Neuronal stem cell (in vitro differentiated cells): Measurements from ENCODE around the gene KLF15.

Source experiments
- DNase-seq: peaks from one replicate; pipeline ENCODE4 v3.0.0-alpha.2; 2013; ENCODE audit warnings: low spot score
- H2AFZ ChIP-seq: one replicate; pipeline ENCODE4 v1.6.1; 2013; ENCODE audit warnings: mild to moderate bottlenecking, low read length, inconsistent platforms
- H2AK5ac ChIP-seq: 2 replicates; pipeline ENCODE4 v1.6.1; 2013; ENCODE audit warnings: low read depth, mild to moderate bottlenecking, inconsistent platforms, low read length, moderate library complexity, mixed read lengths
- H2BK120ac ChIP-seq: 2 replicates; pipeline ENCODE4 v1.6.1; 2013; ENCODE audit warnings: low read depth, mild to moderate bottlenecking, inconsistent platforms, low read length, moderate library complexity, mixed read lengths
- H2BK12ac ChIP-seq: one replicate; pipeline ENCODE4 v1.6.1; 2013; ENCODE audit warnings: low read length, inconsistent platforms
- H2BK15ac ChIP-seq: 2 replicates; pipeline ENCODE4 v1.6.1; 2013; ENCODE audit warnings: mild to moderate bottlenecking, low read length, inconsistent platforms, mixed read lengths
- H2BK5ac ChIP-seq: one replicate; pipeline ENCODE4 v1.6.1; 2013; ENCODE audit warnings: inconsistent platforms, mild to moderate bottlenecking, low read length, moderate library complexity
- H3K14ac ChIP-seq: one replicate; pipeline ENCODE4 v1.6.1; 2013; ENCODE audit warnings: low read length, inconsistent platforms
- H3K18ac ChIP-seq: 2 replicates; pipeline ENCODE4 v1.6.1; 2013; ENCODE audit warnings: low read length, inconsistent platforms
- H3K23ac ChIP-seq: 2 replicates; pipeline ENCODE4 v1.6.1; 2013; ENCODE audit warnings: low read depth, mild to moderate bottlenecking, mixed read lengths, low read length, inconsistent platforms; ENCODE audit not compliant: poor library complexity
- H3K27ac ChIP-seq: replicated peaks from 3 replicates; pipeline ENCODE4 v1.5.1; 2013; ENCODE audit warnings: low read length, inconsistent platforms
- H3K27me3 ChIP-seq, 3 experiments: 2 replicates each; pipeline ENCODE4 v1.6.1; 2013; ENCODE audit warnings: low read length in 3 of 3, mild to moderate bottlenecking in 2 of 3, inconsistent platforms in 1 of 3, low read depth in 1 of 3, mixed read lengths in 1 of 3, moderate library complexity in 1 of 3; ENCODE audit not compliant: control insufficient read depth in 3 of 3, insufficient read depth in 3 of 3
- H3K36me3 ChIP-seq, 2 donors: replicated peaks in 1 of 2; 2 replicates each; pipeline ENCODE4 v1.6.1; 2013; ENCODE audit warnings: low read length in 2 of 2; ENCODE audit not compliant: control insufficient read depth in 2 of 2, insufficient read depth in 2 of 2
- H3K4ac ChIP-seq: 2 replicates; pipeline ENCODE4 v1.6.1; 2013; ENCODE audit warnings: inconsistent platforms, mild to moderate bottlenecking, low read length, moderate library complexity
- H3K4me1 ChIP-seq, 2 donors: 1 replicate in 1 of 2; 2 replicates in 1 of 2; pipeline ENCODE4 v1.6.1; 2013; ENCODE audit warnings: low read length in 2 of 2, low read depth in 1 of 2; ENCODE audit not compliant: control insufficient read depth in 2 of 2, insufficient read depth in 1 of 2
- H3K4me2 ChIP-seq: one replicate; pipeline ENCODE4 v1.6.1; 2013; ENCODE audit warnings: mild to moderate bottlenecking, low read length, inconsistent platforms; ENCODE audit not compliant: insufficient read depth, poor library complexity, severe bottlenecking
- H3K4me3 ChIP-seq, 2 donors: 2 replicates each; pipeline ENCODE4 v1.5.1; 2013; ENCODE audit warnings: low read length in 2 of 2, mild to moderate bottlenecking in 2 of 2, inconsistent platforms in 1 of 2, moderate library complexity in 1 of 2
- H3K79me1 ChIP-seq: one replicate; pipeline ENCODE4 v1.6.1; 2013; ENCODE audit warnings: low read depth, mild to moderate bottlenecking, inconsistent platforms, low read length, moderate library complexity
- H3K9ac ChIP-seq: one replicate; pipeline ENCODE4 v1.6.1; 2013; ENCODE audit warnings: mild to moderate bottlenecking, low read depth, low read length, inconsistent platforms; ENCODE audit not compliant: poor library complexity
- H3K9me3 ChIP-seq, 2 donors: replicated peaks in 1 of 2; 2 replicates each; pipeline versions ENCODE3 to v1.6.1; 2013; ENCODE audit warnings: low read length in 2 of 2, mild to moderate bottlenecking in 2 of 2, inconsistent platforms in 1 of 2, low read depth in 1 of 2, mixed read lengths in 1 of 2, moderate library complexity in 1 of 2; ENCODE audit not compliant: control insufficient read depth in 2 of 2, insufficient read depth in 1 of 2
- H4K8ac ChIP-seq: one replicate; pipeline ENCODE4 v1.6.1; 2013; ENCODE audit warnings: low read depth, mild to moderate bottlenecking, inconsistent platforms, low read length, moderate library complexity
- H4K91ac ChIP-seq: one replicate; pipeline ENCODE4 v1.6.1; 2013; ENCODE audit warnings: low read length, low read depth, mild to moderate bottlenecking, inconsistent platforms; ENCODE audit not compliant: poor library complexity
- WGBS, 2 donors: extraction: QIAGEN DNeasy Blood & Tissue Kit; methylation state at CpG; one replicate each; pipeline ENCODE4 v1.1.7; 2013; ENCODE audit warnings: missing lambda C conversion rate in 2 of 2, mixed read lengths in 1 of 2; ENCODE audit not compliant: insufficient read length in 2 of 2, insufficient replicate concordance in 1 of 2; ENCODE audit errors: extremely low coverage in 2 of 2; 5-methylcytosine and 5-hydroxymethylcytosine counted together

KLF15 gene

DNA sequence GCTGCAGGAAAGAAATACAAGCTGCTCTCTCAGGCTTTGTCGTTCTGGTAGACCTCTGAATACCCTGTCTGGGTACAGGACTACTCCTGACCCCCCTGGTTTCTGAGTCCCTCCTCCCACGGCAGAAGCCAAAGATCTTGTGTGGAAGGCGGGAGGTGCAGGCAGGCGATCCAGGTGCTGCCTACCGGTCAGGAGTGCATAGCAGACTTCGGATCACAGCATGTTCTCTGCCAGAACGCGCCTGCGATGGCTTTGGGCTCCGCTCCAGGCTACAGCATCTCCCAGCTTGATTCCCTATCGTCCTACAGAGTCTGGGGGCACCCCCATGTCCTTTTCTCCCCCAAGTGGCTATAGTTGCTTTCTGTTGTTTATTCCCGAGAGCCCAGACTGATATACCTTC, 35.0 kb upstream of the KLF15 start:
- no peak overlapping the region for H2AK5ac ChIP-seq
- no peaks in the 10 kb centered on the region for H3K36me3 ChIP-seq
- H3K4ac ChIP-seq: no peak overlapping the region
- no peaks in the 10 kb centered on the region for H3K79me1 ChIP-seq
- H2BK5ac ChIP-seq: no peak overlapping the region
- peak overlapping the region; percentile 62 for H3K18ac ChIP-seq
- WGBS, 2 donors: no CpG with 5 or more reads among the region's 12 CpGs
- no peak for DNase-seq
- H2BK12ac ChIP-seq: no peak overlapping the region
- H3K4me2 ChIP-seq: no peak overlapping the region
- H2BK15ac ChIP-seq: peak overlapping the region; percentile 79
- H3K27ac ChIP-seq: no peak overlapping the region
- no peak overlapping the region for H3K9ac ChIP-seq
- H3K23ac ChIP-seq: no peak overlapping the region
- peaks cover 0 to 55% (median 8%) of the 10 kb centered on the region in 3 experiments for H3K27me3 ChIP-seq
- no peaks in the 10 kb centered on the region for H3K9me3 ChIP-seq
- H3K4me3 ChIP-seq: no peak overlapping the region
- peaks cover 8 to 18% of the 10 kb centered on the region in 2 donors for H3K4me1 ChIP-seq
- no peak overlapping the region for H4K8ac ChIP-seq
- H3K14ac ChIP-seq: peak overlapping the region; percentile 48
- H2BK120ac ChIP-seq: no peak overlapping the region
- H4K91ac ChIP-seq: no peak overlapping the region
- H2AFZ ChIP-seq: no peak overlapping the region

DNA sequence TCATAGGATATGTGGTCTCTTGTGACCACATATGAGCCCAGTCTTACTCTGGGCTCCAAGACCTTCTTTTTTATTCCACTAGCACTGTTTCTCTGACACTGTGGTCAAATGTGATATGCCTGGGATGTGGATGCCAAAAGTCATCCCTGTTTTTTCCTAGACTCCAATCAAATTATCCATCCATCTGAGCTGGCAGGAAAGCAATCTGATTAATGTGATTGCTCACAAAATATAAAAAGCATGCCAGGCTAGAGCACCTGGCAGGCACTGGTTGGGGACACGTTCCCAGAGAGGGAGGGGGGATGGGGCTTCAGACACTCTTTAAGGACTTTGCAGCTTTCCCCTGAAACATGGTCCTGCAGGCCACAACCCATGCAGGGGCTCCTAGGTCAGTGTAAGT, 34.4 kb upstream of the KLF15 start:
- H3K36me3 ChIP-seq: no peaks in the 10 kb centered on the region
- H3K14ac ChIP-seq: no peak overlapping the region
- no peak overlapping the region for H4K91ac ChIP-seq
- no peak overlapping the region for H2AFZ ChIP-seq
- no peak overlapping the region for H3K27ac ChIP-seq
- no peak overlapping the region for H3K4ac ChIP-seq
- WGBS, 2 donors: no CpG with 5 or more reads among the region's 1 CpG
- no peak overlapping the region for H4K8ac ChIP-seq
- H2BK120ac ChIP-seq: no peak overlapping the region
- no peak overlapping the region for H2AK5ac ChIP-seq
- no peak overlapping the region for H3K4me2 ChIP-seq
- H3K4me3 ChIP-seq: no peak overlapping the region
- H3K23ac ChIP-seq: no peak overlapping the region
- peaks cover 8 to 18% of the 10 kb centered on the region in 2 donors for H3K4me1 ChIP-seq
- H3K79me1 ChIP-seq: no peaks in the 10 kb centered on the region
- H2BK5ac ChIP-seq: no peak overlapping the region
- no peak overlapping the region for H3K18ac ChIP-seq
- H3K9me3 ChIP-seq: no peaks in the 10 kb centered on the region
- no peak overlapping the region for H3K9ac ChIP-seq
- H2BK12ac ChIP-seq: no peak overlapping the region
- H3K27me3 ChIP-seq: peaks cover 0 to 53% (median 8%) of the 10 kb centered on the region in 3 experiments
- H2BK15ac ChIP-seq: peak overlapping the region; percentile 79
- no peak for DNase-seq

DNA sequence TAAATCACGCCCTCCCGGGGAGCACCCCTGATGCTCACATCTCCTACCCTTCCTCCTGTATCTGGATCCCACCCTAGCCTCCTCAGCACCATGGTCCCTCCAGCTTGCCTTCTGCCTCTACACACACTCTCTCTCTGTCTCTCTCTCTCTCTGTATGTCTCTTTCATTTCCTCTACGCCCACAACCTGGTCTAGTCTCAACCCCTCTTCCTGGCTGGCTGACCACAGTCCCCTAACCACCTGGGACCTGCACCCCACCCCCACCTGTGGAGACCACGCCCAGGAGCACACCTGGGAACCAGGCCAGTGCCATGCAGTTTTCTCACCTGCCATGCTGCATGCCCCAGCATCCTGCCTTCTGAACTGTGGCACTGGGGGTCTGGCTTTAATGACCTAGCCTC, 33.5 kb upstream of the KLF15 start:
- H3K4me1 ChIP-seq: peaks cover 8 to 18% of the 10 kb centered on the region in 2 donors
- no peak for DNase-seq
- no CpG with 5 or more reads among the region's 4 CpGs for WGBS, 2 donors

GRCh38 chr3:126390201-126390600, 33.0 kb upstream of the KLF15 start:
- Histone ChIP-seq H3K4ac (no peak overlapping the region), H2BK15ac (no peak overlapping the region), H3K79me1 (no peaks in the 10 kb centered on the region), H3K4me1 (peaks cover 8 to 15% of the 10 kb centered on the region in 2 donors), H2BK5ac (peak overlapping the region; percentile 0), H3K18ac (no peak overlapping the region), H2BK12ac (no peak overlapping the region), H3K9ac (no peak overlapping the region), H3K14ac (no peak overlapping the region), H3K36me3 (no peaks in the 10 kb centered on the region), H3K23ac (no peak overlapping the region), H2BK120ac (no peak overlapping the region), H3K9me3 (no peaks in the 10 kb centered on the region), H4K8ac (no peak overlapping the region), H4K91ac (no peak overlapping the region), H3K27me3 (peaks cover 0 to 39% (median 8%) of the 10 kb centered on the region in 3 experiments), H3K4me3 (no peak overlapping the region), H3K4me2 (no peak overlapping the region), H3K27ac (no peak overlapping the region), H2AK5ac (peak overlapping the region; percentile 56), H2AFZ (no peak overlapping the region)
- WGBS, 2 donors: no CpG with 5 or more reads among the region's 15 CpGs
- no peak for DNase-seq

More for the DNA sequence above, 33.5 kb upstream of the KLF15 start:
- no peak overlapping the region for H3K9ac ChIP-seq
- no peak overlapping the region for H4K8ac ChIP-seq
- no peak overlapping the region for H3K4me2 ChIP-seq
- H2BK5ac ChIP-seq: no peak overlapping the region
- H2BK15ac ChIP-seq: peak overlapping the region; percentile 71
- H3K9me3 ChIP-seq: no peaks in the 10 kb centered on the region
- H3K27me3 ChIP-seq: peaks cover 0 to 44% (median 8%) of the 10 kb centered on the region in 3 experiments
- no peak overlapping the region for H3K14ac ChIP-seq
- H3K4ac ChIP-seq: no peak overlapping the region
- no peak overlapping the region for H2AFZ ChIP-seq
- H3K23ac ChIP-seq: no peak overlapping the region
- H3K18ac ChIP-seq: no peak overlapping the region
- no peak overlapping the region for H2BK120ac ChIP-seq
- H3K27ac ChIP-seq: no peak overlapping the region
- no peak overlapping the region for H4K91ac ChIP-seq
- H2AK5ac ChIP-seq: no peak overlapping the region
- no peaks in the 10 kb centered on the region for H3K36me3 ChIP-seq
- H2BK12ac ChIP-seq: no peak overlapping the region
- H3K4me3 ChIP-seq: no peak overlapping the region
- no peaks in the 10 kb centered on the region for H3K79me1 ChIP-seq
